ENCODE data around the gene MBOAT2. TPM values are rescaled to one million over a fixed set of nuclear protein-coding genes. Genes with fewer than 3 reads are reported as not detected.

MBOAT2 gene
- total and polyA plus RNA-seq, 2 experiments from 2014 or later, result 15.9 to 22.7 TPM

- DNase-seq (ENCODE audit: low spot score), result no peak
These were observed 21.1 kb upstream of the MBOAT2 start for GRCh38 chr2:9024575-9024974.

DNA sequence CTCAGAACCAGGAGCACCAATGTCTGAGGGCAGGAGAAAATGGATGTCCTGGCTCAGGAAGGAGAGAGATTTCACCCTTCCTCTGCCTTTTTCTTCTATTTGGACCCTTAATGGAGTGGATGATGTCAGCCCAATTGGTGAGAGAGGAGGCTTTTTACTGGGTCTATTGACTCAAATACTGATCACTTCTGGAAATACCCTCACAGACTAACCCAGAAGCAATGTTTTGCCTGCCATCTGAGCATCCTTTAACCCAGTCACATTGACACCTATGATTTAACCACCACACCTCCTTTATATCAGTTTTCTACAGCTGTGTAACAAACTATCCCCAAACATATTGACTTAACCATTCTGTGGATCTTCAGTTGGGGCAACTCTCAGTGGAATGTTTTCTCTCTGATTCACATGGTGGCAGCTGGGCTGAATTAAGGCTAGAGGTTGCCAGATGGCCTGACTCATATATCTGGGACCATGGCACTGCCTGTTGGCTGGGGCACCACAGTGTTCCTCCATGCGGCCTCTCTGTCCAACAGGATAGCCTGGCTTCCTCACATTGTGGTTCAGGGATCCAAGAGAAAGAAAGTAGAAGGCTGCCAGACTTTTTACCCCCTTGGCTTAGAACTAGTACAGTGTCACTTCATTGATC lies 18.2 kb upstream of the MBOAT2 start:
- H3K27me3 ChIP-seq (ENCODE audit: insufficient read depth), result no peaks in the 10 kb centered on the region
- H3K36me3 Mint-ChIP-seq (ENCODE audit: low read depth), result no peaks in the 10 kb centered on the region
- no peaks in the 10 kb centered on the region for H3F3A ChIP-seq (replicated peaks; ENCODE audit: low read depth)
- no peak overlapping the region for H2AFZ ChIP-seq
- H4K20me1 ChIP-seq (replicated peaks; ENCODE audit: insufficient read depth), result no peaks in the 10 kb centered on the region
- H3K36me3 ChIP-seq (ENCODE audit: insufficient read depth), result no peaks in the 10 kb centered on the region
- no peak for DNase-seq (ENCODE audit: low spot score)
- no peaks in the 10 kb centered on the region for H3K9me3 Mint-ChIP-seq
- no peaks in the 10 kb centered on the region for H3K4me1 Mint-ChIP-seq
- no peak overlapping the region for H3K4me3 ChIP-seq
- no peaks in the 10 kb centered on the region for H3K4me1 ChIP-seq (ENCODE audit: insufficient read depth)
- H3K27me3 Mint-ChIP-seq (ENCODE audit: insufficient read depth, low read depth, poor library complexity), result no peaks in the 10 kb centered on the region
- H3K27ac Mint-ChIP-seq, result no peak overlapping the region
- no peak overlapping the region for H3K4me3 Mint-ChIP-seq
- H3K27ac ChIP-seq (ENCODE audit: low read depth), result no peak overlapping the region
- ATAC-seq, result no peak
- H3K79me2 ChIP-seq (replicated peaks; ENCODE audit: insufficient read depth), result no peaks in the 10 kb centered on the region
- no peak overlapping the region for H3K4me2 ChIP-seq
- no peaks in the 10 kb centered on the region for H3K9me2 ChIP-seq (ENCODE audit: insufficient read depth)
- no peak for TF ChIP-seq ZNF331 (CRISPR knock-in tag; IDR thresholded peaks at IDR 0.05; ENCODE audit: low read depth)
- TF ChIP-seq NANOG (IDR thresholded peaks at IDR 0.05; ENCODE audit: borderline replicate concordance), result no peak
- no peak for TF ChIP-seq ZNF114 (CRISPR knock-in tag; IDR thresholded peaks at IDR 0.05)
- TF ChIP-seq ZNF462 (CRISPR knock-in tag; IDR thresholded peaks at IDR 0.05), result no peak

More at GRCh38 chr2:9024575-9024974, 21.1 kb upstream of the MBOAT2 start:
- Histone ChIP-seq H3K36me3 (ENCODE audit: insufficient read depth) (no peaks in the 10 kb centered on the region), H2AFZ (peak overlapping the region; percentile 59; the same call in 1 of the 2 replicates), H3K9me2 (ENCODE audit: insufficient read depth) (no peaks in the 10 kb centered on the region), H3K27ac (ENCODE audit: low read depth) (no peak overlapping the region), H3K4me2 (no peak overlapping the region), H3K4me1 (ENCODE audit: insufficient read depth) (no peaks in the 10 kb centered on the region), H4K20me1 (replicated peaks; ENCODE audit: insufficient read depth) (no peaks in the 10 kb centered on the region), H3F3A (replicated peaks; ENCODE audit: low read depth) (no peaks in the 10 kb centered on the region), H3K4me3 (no peak overlapping the region), H3K79me2 (replicated peaks; ENCODE audit: insufficient read depth) (no peaks in the 10 kb centered on the region), H3K27me3 (ENCODE audit: insufficient read depth) (no peaks in the 10 kb centered on the region)
- no peaks in the 10 kb centered on the region for H3K27me3 Mint-ChIP-seq (ENCODE audit: insufficient read depth, low read depth, poor library complexity)
- no peak for TF ChIP-seq POLR2AphosphoS5 (IDR thresholded peaks at IDR 0.05; ENCODE audit: low read depth)
- no peak for TF ChIP-seq NANOG (IDR thresholded peaks at IDR 0.05; ENCODE audit: borderline replicate concordance)
- no peak for TF ChIP-seq EZH2phosphoT487 (IDR thresholded peaks at IDR 0.05; ENCODE audit: unreplicated experiment)
- TF ChIP-seq ZNF114 (CRISPR knock-in tag; IDR thresholded peaks at IDR 0.05), result no peak
- TF ChIP-seq, protein P1, sequence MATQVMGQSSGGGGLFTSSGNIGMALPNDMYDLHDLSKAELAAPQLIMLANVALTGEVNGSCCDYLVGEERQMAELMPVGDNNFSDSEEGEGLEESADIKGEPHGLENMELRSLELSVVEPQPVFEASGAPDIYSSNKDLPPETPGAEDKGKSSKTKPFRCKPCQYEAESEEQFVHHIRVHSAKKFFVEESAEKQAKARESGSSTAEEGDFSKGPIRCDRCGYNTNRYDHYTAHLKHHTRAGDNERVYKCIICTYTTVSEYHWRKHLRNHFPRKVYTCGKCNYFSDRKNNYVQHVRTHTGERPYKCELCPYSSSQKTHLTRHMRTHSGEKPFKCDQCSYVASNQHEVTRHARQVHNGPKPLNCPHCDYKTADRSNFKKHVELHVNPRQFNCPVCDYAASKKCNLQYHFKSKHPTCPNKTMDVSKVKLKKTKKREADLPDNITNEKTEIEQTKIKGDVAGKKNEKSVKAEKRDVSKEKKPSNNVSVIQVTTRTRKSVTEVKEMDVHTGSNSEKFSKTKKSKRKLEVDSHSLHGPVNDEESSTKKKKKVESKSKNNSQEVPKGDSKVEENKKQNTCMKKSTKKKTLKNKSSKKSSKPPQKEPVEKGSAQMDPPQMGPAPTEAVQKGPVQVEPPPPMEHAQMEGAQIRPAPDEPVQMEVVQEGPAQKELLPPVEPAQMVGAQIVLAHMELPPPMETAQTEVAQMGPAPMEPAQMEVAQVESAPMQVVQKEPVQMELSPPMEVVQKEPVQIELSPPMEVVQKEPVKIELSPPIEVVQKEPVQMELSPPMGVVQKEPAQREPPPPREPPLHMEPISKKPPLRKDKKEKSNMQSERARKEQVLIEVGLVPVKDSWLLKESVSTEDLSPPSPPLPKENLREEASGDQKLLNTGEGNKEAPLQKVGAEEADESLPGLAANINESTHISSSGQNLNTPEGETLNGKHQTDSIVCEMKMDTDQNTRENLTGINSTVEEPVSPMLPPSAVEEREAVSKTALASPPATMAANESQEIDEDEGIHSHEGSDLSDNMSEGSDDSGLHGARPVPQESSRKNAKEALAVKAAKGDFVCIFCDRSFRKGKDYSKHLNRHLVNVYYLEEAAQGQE (IDR thresholded peaks at IDR 0.05; ENCODE audit: unreplicated experiment), result no peak
- no peak for TF ChIP-seq JUNB (IDR thresholded peaks at IDR 0.05; ENCODE audit: unreplicated experiment)
- no peaks in the 10 kb centered on the region for H3K36me3 Mint-ChIP-seq (ENCODE audit: low read depth)
- H3K9me3 Mint-ChIP-seq, result no peaks in the 10 kb centered on the region
- no peak overlapping the region for H3K4me3 Mint-ChIP-seq
- H3K27ac Mint-ChIP-seq, result no peak overlapping the region
- ATAC-seq, result no peak
- no peaks in the 10 kb centered on the region for H3K4me1 Mint-ChIP-seq

Data from GM23338 (cell line).